OCI-LY3 (cell line): ENCODE results near the gene DCTD.
"Not testable (repeated sequence)": the region's sequence is repeated elsewhere in the genome, so short reads cannot be mapped to it uniquely, and the experiment has no call there.

Experiments used
- CTCF ChIP-seq: fragments of 200-600, 300-600 bp; sonication (generic); IDR thresholded peaks from 2 replicates; pipeline ENCODE4 v1.5.1; 2014; ENCODE audit warnings: antibody characterized with exemption, low read length, low read depth
- EZH2phosphoT487 ChIP-seq: fragments of 200-600 bp; shearing (Covaris generic); IDR thresholded peaks from 2 replicates; pipeline ENCODE4 v1.6.1; 2018; ENCODE audit warnings: antibody characterized with exemption, mixed run types, low read depth

GRCh38 chr4:182900021-182900420 lies 17.2 kb downstream of the DCTD start:
- TF ChIP-seq CTCF, EZH2phosphoT487: not testable (repeated sequence)
